Stimulated activated CD4-positive, alpha-beta T cell treated with anti-CD3 and anti-CD28 coated beads, TNF-alpha, amount 100 ng/mL, for 1 hour (primary cell): Measurements from ENCODE around the gene MTG1.

Source experiments
- DNase-seq, 3 donors: peaks; one replicate each; pipeline ENCODE4 v3.0.0-alpha.2; 2020; ENCODE audit warnings: low read depth in 3 of 3, low spot score in 1 of 3

The MTG1 gene

GRCh38 chr10:133394064-133394663 lies at the start of gene MTG1:
Gene MTG1, plus strand, starts transcription at chr10:133394157. Its CDS starts 64 bp downstream, at chr10:133394221.
- DNase-seq, result peak; percentile 78 to 93 (median 89)

GRCh38 chr10:133344236-133344635 lies 49.7 kb upstream of the MTG1 start:
- no peak for DNase-seq

GRCh38 chr10:133346413-133346812 lies 47.5 kb upstream of the MTG1 start:
- no peak for DNase-seq

- no peak for DNase-seq
Measured at GRCh38 chr10:133347710-133348517, 46.0 kb upstream of the MTG1 start.

- no peak for DNase-seq
Measured at GRCh38 chr10:133349160-133349568, 44.8 kb upstream of the MTG1 start.

GRCh38 chr10:133349577-133350011 lies 44.4 kb upstream of the MTG1 start:
- no peak for DNase-seq

- no peak for DNase-seq
Measured at GRCh38 chr10:133350283-133350949, 43.5 kb upstream of the MTG1 start.

- no peak for DNase-seq
Measured at GRCh38 chr10:133350950-133351329, 43.0 kb upstream of the MTG1 start.

- no peak for DNase-seq
Measured at GRCh38 chr10:133351408-133352318, 42.3 kb upstream of the MTG1 start.

- no peak for DNase-seq
Measured at GRCh38 chr10:133353202-133353959, 40.6 kb upstream of the MTG1 start.

- DNase-seq, result no peak
Measured at GRCh38 chr10:133353988-133354605, 39.9 kb upstream of the MTG1 start.

GRCh38 chr10:133354672-133355240 lies 39.2 kb upstream of the MTG1 start:
- no peak for DNase-seq

- no peak for DNase-seq
Measured at GRCh38 chr10:133355266-133355665, 38.7 kb upstream of the MTG1 start.

- DNase-seq, result no peak
Measured at GRCh38 chr10:133355991-133356390, 38.0 kb upstream of the MTG1 start.

- DNase-seq, result no peak
Measured at GRCh38 chr10:133356549-133357284, 37.2 kb upstream of the MTG1 start.

- peak in 2 of 3 donors; percentile 45 to 59 for DNase-seq
Measured at GRCh38 chr10:133357285-133358161, 36.4 kb upstream of the MTG1 start, which contains the start of gene FUOM. Gene FUOM, minus strand, starts transcription at chr10:133358019. Its CDS starts 12 bp downstream, at chr10:133358007.

GRCh38 chr10:133358162-133358924 lies 35.6 kb upstream of the MTG1 start:
- no peak for DNase-seq
